ENCODE results near the gene KDM2B.

DNA sequence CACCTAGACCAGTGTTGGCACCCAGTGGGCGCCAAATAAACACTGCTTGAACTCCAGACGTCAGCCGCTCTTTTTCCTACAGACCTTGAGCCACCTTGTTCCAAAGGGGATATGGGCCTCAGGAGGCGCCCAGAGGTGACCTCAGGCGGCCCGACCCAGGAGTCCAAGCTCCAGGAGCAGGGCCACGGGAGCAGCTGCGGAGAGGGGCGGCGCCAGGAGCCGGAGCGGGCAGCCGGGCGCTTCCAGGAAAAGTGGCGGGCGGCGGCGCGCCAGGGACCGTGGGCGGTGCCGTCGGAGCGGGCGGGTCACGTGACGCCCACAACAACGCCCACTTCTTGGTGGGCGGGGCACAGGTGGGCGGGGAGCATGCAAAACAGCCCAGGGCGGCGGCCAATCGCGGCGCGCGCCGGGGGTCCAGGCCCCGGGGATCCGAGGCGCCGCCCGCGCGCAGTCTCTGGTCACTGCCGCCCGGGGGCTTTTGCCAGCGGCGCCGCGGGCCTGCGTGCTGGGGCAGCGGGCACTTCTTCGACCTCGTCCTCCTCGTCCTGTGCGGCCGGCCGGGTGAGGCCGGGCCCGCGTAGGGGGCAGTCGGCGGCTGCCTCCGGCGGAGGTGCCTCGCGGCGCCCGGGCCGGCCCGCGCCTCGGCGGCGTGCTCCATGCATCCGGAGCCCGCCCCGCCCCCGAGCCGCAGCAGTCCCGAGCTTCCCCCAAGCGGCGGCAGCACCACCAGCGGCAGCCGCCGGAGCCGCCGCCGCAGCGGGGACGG, 45.4 kb upstream of the KDM2B start, which contains the start of gene ORAI1:
- TF ChIP-seq, protein P1, sequence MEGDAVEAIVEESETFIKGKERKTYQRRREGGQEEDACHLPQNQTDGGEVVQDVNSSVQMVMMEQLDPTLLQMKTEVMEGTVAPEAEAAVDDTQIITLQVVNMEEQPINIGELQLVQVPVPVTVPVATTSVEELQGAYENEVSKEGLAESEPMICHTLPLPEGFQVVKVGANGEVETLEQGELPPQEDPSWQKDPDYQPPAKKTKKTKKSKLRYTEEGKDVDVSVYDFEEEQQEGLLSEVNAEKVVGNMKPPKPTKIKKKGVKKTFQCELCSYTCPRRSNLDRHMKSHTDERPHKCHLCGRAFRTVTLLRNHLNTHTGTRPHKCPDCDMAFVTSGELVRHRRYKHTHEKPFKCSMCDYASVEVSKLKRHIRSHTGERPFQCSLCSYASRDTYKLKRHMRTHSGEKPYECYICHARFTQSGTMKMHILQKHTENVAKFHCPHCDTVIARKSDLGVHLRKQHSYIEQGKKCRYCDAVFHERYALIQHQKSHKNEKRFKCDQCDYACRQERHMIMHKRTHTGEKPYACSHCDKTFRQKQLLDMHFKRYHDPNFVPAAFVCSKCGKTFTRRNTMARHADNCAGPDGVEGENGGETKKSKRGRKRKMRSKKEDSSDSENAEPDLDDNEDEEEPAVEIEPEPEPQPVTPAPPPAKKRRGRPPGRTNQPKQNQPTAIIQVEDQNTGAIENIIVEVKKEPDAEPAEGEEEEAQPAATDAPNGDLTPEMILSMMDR (IDR thresholded peaks at IDR 0.05) = peak in 1 of 3 donors; percentile 33
- no peak for TF ChIP-seq POLR2A (IDR thresholded peaks at IDR 0.05)

Measured in breast epithelium (tissue), 3 donors.